ENCODE results near the gene DNTTIP2. TPM values are rescaled to one million over a fixed set of nuclear protein-coding genes. Genes with fewer than 3 reads are reported as not detected.

Gene DNTTIP2
- total RNA-seq, 1 donor from 2014 or later: 58.3 TPM

Small RNAs within 50 kb of the gene (microRNA-seq; reads per million reads assigned to microRNA genes)
- 10.2 reads per million, percentile 7 among the genes with 10 or more reads in this experiment for gene MIR760 (ENCODE audit: borderline number of aligned reads)

Other genes with a start within 250 kb of the DNTTIP2 start
- gene BCAR3, start 197.4 kb downstream of the DNTTIP2 start, total RNA-seq: 30.3 TPM
- 81.9 TPM for gene GCLM, start 30.2 kb upstream of the DNTTIP2 start, total RNA-seq
- gene ABCA4, start 241.9 kb upstream of the DNTTIP2 start, total RNA-seq: 1.3 TPM